ENCODE measurements around the gene APOC4.
"Not testable (repeated sequence)": the region's sequence is repeated elsewhere in the genome, so short reads cannot be mapped to it uniquely, and the experiment has no call there.

APOC4 gene, protein sequence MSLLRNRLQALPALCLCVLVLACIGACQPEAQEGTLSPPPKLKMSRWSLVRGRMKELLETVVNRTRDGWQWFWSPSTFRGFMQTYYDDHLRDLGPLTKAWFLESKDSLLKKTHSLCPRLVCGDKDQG

DNA sequence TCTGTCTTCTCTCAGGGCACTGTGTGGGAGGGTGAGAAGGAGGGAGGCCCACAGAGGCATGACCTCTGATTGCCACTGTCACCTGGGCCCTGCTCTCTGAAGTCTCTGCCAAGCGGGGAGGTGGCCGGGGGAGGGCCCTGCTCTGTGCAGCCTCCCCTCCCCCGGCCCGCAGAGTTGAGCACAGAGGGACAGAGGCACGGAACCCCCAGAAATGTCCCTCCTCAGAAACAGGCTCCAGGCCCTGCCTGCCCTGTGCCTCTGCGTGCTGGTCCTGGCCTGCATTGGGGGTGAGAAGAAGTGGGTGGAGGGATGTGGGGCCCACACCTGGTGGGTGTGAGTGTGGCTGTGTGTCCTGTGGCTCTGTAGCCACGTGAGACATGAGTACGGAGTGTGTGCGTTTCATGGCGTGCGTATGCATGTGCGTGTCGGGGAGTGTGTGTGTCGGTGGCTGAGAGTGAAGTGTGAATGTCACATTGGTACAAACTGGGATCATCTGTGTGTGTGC is at the start of gene APOC4:
APOC4 (plus strand) TSS at position 171 of the 505 bp plus-strand sequence; CDS start at position 212, 41 bp downstream.
- DNase-seq (ENCODE audit: low read depth in 3 of 3): no peak

DNA sequence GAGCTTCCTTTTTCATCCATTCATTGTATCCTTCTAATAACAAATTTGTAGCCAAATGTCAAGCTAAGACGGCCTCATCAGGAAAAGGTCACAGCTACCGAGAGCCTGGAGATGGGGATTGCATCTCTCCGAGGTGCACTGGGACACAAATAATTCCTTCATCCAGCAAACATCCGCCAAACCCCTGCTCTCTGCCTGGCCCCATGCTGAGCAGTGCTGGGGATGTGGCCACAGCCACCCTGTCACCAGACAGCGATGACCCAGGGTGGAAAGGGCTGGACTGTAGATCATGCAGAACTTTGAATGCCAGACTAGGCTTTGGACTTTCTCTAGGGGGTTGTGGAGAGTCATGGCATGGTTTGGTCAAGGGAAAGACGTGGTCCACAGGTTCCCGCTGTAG is 49.1 kb upstream of the APOC4 start:
- no peak for DNase-seq (ENCODE audit: low read depth in 3 of 3)

DNA sequence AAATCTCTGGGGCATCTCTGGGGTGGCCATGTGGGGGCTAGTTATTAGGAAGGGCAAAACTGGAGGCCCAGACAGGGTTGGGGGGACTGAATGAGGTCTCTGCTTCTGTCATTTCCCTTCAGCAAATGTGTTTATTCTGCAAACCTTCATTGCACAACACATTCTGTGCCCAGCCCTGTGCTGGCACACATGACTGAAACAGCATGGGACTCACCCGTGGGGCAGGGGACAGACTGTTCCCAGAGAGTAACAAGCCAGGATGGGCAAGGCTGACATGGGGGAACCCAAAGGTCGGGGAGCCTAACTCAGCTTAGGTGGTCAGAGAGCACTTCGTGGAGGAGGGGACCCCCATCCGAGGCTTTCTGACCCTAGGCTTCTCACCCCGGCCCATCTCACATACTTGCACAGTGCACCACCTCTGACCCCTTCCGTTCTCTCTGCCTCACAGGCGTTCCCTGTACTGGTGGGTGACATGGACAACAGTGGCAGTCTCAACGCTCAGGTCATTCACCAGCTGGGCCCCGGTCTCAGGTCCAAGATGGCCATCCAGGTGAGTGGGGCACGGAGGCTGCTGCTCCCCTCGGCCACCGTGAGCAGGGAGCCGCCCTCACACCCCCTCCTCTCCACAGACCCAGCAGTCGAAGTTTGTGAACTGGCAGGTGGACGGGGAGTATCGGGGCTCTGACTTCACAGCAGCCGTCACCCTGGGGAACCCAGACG is 48.5 kb upstream of the APOC4 start:
- DNase-seq (ENCODE audit: low read depth in 3 of 3): no peak

DNA sequence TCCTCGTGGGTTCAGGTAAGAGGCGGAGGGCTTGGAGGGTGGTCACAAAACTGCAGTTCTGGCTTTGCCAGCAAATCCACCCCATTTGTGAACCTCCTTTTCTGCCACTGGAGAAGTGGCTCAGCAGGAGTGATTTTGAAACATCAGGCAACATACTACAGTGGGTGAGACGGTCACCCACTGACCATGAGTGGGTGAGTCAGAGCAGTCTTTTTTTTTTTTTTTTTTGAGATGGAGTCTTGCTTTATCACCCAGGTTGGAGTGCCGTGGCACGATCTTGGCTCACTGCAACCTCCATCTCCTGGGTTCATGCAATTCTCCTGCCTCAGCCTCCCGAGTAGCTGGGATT is 48.0 kb upstream of the APOC4 start:
- DNase-seq (ENCODE audit: low read depth in 3 of 3): no peak

DNA sequence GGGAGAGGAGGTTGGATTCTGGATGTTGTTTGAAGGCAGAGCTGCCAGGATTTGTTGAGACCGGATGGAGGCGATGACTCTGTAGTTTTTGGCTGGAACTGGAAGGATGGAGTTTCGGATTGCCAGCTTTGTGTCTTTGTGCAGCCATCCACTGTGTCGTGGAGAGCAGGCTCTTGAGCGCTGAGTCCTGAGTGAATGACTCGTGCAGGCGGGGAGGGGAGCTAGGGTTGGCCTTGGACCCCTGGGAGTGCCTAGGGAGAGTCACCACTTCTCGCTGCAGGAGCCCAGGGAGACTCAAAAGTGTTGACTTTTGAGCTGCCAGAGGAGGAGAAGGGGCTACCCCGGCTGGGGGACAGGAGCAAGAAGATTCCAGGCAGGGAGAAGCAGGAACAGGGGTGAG is 47.1 kb upstream of the APOC4 start:
- DNase-seq (ENCODE audit: low read depth in 3 of 3): no peak

DNA sequence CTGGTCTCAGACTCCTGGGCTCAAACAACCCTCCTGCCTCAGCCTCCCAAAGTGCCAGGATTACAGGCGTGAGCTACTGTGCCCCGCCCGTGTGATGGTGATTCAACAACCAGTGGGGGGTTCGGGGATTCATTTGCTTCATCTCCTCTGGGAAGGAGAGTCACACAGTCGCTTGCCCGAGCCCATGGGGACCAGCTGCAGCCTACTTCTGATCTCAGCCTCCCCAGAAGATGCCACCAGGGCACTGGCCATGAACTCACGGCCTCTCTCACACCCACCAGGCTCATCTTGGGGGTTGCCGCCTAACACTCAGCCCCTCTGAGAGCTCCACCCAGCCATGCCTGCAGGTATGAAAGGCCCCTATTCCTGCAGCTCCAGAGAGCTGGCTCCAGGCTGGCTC is 44.2 kb upstream of the APOC4 start:
- no peak for DNase-seq (ENCODE audit: low read depth in 3 of 3)

DNA sequence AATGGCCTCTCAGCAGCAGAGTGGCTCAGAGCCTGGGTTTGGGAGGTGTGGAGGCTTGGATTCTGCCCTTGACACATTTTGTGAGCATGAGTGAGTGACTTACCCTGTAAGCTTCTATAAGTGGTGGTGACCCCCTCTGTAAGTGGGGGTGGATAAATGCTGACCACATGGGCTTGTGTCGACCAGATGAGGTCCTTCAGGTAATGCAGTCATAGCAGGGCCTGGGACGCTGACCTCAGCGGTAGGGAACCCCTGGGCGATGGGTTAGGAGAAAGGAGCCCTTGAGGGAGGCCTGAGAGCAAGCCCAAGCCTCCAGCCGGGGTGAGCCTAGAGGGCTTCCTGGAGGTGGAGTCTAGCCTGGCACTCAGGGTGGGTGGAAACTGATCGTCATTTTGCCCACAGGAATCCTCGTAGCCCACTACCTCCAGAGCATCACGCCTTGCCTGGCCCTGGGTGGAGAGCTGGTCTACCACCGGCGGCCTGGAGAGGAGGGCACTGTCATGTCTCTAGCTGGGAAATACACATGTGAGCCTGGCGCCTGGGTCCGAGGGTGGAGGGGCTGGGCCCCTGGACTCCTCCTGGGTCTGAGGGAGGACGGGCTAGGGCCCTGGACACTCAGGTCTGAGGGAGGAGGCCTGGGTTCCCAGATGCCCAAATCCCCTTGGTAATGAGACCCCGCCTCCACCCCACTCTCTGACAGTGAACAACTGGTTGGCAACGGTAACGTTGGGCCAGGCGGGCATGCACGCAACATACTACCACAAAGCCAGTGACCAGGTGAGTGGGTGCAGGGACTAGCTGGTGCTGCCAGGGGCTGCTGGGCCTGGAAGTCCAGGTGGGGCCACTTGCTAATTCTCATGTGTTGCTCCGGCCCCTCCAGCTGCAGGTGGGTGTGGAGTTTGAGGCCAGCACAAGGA is 41.5 kb upstream of the APOC4 start:
- DNase-seq (ENCODE audit: low read depth in 3 of 3): no peak

DNA sequence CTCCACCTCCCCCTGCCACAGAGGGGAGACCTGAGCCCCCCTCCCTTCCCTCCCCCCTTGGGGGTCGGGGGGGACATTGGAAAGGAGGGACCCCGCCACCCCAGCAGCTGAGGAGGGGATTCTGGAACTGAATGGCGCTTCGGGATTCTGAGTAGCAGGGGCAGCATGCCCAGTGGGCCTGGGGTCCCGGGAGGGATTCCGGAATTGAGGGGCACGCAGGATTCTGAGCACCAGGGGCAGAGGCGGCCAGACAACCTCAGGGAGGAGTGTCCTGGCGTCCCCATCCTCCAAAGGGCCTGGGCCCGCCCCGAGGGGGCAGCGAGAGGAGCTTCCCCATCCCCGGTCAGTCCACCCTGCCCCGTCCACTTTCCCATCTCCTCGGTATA is 38.8 kb upstream of the APOC4 start:
- DNase-seq (ENCODE audit: low read depth in 3 of 3): no peak

DNA sequence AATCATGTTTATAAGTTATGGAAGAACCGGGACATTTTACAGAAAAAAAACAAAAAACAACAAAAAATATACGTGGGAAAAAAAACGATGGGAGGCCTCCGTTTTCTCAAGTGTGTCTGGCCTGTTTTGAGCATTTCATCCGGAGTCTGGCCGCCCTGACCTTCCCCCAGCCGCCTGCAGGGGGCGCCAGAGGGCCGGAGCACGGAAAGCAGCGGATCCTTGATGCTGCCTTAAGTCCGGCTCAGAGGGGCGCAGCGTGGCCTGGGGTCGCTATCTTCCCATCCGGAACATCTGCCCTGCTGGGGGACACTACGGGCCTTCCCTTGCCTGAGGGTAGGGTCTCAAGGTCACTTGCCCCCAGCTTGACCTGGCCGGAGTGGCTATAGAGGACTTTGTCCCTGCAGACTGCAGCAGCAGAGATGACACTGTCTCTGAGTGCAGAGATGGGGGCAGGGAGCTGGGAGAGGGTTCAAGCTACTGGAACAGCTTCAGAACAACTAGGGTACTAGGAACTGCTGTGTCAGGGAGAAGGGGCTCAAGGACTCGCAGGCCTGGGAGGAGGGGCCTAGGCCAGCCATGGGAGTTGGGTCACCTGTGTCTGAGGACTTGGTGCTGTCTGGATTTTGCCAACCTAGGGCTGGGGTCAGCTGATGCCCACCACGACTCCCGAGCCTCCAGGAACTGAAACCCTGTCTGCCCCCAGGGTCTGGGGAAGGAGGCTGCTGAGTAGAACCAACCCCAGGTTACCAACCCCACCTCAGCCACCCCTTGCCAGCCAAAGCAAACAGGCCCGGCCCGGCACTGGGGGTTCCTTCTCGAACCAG is 38.2 kb upstream of the APOC4 start:
- DNase-seq (ENCODE audit: low read depth in 3 of 3): peak; percentile 54 to 75 (median 68)

DNA sequence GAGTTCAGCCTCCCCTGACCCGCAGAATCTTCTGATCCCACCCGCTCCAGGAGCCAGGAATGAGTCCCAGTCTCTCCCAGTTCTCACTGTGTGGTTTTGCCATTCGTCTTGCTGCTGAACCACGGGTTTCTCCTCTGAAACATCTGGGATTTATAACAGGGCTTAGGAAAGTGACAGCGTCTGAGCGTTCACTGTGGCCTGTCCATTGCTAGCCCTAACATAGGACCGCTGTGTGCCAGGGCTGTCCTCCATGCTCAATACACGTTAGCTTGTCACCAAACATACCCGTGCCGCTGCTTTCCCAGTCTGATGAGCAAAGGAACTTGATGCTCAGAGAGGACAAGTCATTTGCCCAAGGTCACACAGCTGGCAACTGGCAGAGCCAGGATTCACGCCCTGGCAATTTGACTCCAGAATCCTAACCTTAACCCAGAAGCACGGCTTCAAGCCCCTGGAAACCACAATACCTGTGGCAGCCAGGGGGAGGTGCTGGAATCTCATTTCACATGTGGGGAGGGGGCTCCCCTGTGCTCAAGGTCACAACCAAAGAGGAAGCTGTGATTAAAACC is 37.5 kb upstream of the APOC4 start:
- no peak for DNase-seq (ENCODE audit: low read depth in 3 of 3)

DNA sequence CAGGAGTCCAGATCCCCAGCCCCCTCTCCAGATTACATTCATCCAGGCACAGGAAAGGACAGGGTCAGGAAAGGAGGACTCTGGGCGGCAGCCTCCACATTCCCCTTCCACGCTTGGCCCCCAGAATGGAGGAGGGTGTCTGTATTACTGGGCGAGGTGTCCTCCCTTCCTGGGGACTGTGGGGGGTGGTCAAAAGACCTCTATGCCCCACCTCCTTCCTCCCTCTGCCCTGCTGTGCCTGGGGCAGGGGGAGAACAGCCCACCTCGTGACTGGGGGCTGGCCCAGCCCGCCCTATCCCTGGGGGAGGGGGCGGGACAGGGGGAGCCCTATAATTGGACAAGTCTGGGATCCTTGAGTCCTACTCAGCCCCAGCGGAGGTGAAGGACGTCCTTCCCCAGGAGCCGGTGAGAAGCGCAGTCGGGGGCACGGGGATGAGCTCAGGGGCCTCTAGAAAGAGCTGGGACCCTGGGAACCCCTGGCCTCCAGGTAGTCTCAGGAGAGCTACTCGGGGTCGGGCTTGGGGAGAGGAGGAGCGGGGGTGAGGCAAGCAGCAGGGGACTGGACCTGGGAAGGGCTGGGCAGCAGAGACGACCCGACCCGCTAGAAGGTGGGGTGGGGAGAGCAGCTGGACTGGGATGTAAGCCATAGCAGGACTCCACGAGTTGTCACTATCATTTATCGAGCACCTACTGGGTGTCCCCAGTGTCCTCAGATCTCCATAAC is 36.4 kb upstream of the APOC4 start, which contains the start of gene APOE:
APOE (plus strand) TSS at position 360 of the 724 bp plus-strand sequence. CDS start 829 bp downstream, outside the sequence.
- no peak for DNase-seq (ENCODE audit: low read depth in 3 of 3)

DNA sequence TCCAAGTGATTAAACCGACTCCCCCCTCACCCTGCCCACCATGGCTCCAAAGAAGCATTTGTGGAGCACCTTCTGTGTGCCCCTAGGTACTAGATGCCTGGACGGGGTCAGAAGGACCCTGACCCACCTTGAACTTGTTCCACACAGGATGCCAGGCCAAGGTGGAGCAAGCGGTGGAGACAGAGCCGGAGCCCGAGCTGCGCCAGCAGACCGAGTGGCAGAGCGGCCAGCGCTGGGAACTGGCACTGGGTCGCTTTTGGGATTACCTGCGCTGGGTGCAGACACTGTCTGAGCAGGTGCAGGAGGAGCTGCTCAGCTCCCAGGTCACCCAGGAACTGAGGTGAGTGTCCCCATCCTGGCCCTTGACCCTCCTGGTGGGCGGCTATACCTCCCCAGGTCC is 34.4 kb upstream of the APOC4 start:
- DNase-seq (ENCODE audit: low read depth in 3 of 3): no peak

DNA sequence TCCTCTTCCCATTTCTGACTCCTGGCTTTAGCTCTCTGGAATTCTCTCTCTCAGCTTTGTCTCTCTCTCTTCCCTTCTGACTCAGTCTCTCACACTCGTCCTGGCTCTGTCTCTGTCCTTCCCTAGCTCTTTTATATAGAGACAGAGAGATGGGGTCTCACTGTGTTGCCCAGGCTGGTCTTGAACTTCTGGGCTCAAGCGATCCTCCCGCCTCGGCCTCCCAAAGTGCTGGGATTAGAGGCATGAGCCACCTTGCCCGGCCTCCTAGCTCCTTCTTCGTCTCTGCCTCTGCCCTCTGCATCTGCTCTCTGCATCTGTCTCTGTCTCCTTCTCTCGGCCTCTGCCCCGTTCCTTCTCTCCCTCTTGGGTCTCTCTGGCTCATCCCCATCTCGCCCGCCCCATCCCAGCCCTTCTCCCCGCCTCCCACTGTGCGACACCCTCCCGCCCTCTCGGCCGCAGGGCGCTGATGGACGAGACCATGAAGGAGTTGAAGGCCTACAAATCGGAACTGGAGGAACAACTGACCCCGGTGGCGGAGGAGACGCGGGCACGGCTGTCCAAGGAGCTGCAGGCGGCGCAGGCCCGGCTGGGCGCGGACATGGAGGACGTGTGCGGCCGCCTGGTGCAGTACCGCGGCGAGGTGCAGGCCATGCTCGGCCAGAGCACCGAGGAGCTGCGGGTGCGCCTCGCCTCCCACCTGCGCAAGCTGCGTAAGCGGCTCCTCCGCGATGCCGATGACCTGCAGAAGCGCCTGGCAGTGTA is 33.8 kb upstream of the APOC4 start:
- no peak for DNase-seq (ENCODE audit: low read depth in 3 of 3)

DNA sequence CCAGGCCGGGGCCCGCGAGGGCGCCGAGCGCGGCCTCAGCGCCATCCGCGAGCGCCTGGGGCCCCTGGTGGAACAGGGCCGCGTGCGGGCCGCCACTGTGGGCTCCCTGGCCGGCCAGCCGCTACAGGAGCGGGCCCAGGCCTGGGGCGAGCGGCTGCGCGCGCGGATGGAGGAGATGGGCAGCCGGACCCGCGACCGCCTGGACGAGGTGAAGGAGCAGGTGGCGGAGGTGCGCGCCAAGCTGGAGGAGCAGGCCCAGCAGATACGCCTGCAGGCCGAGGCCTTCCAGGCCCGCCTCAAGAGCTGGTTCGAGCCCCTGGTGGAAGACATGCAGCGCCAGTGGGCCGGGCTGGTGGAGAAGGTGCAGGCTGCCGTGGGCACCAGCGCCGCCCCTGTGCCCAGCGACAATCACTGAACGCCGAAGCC is 33.2 kb upstream of the APOC4 start:
- DNase-seq (ENCODE audit: low read depth in 3 of 3): no peak

DNA sequence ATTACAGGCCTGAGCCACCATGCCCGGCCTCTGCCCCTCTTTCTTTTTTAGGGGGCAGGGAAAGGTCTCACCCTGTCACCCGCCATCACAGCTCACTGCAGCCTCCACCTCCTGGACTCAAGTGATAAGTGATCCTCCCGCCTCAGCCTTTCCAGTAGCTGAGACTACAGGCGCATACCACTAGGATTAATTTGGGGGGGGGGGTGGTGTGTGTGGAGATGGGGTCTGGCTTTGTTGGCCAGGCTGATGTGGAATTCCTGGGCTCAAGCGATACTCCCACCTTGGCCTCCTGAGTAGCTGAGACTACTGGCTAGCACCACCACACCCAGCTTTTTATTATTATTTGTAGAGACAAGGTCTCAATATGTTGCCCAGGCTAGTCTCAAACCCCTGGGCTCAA is 32.3 kb upstream of the APOC4 start:
- DNase-seq (ENCODE audit: low read depth in 3 of 3): no peak

DNA sequence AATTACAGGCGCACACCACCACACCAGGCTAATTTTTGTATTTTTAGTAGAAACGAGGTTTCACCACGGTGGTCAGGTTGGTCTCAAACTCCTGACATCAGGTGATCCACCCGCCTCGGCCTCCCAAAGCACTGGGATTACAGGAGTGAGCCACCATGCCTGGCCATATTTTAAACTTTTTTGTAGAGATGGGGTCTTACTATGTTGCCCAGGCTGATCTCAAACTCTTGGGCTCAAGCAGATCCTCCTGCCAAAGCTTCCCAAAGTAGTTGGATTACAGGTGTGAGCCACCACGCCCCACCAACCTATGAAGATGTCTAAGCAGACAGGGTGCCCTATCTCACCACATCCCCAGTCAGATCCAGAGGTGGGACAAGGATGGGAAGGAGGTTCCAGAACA is 30.1 kb upstream of the APOC4 start:
- DNase-seq (ENCODE audit: low read depth in 3 of 3): not testable (repeated sequence)

DNA sequence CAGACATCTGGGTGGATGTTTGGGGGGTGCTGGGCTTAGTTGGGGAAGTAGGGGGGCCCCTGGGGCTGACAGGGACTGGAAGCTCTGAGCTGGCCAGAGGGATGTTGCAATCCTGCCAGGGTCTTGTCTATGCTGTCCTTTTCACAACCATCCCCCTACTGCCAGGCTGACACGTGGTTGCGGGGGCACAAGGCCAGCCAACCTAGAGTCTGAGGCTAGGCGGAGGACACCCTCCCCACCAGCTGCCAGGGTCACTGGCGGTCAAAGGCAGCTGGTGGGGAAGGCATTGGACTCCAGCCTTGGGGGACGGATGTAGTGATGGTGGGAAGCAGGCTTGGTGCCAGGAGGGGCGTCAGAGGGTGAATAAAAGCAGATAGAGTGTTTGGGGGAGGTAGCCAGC is 29.2 kb upstream of the APOC4 start:
- DNase-seq (ENCODE audit: low read depth in 3 of 3): no peak

DNA sequence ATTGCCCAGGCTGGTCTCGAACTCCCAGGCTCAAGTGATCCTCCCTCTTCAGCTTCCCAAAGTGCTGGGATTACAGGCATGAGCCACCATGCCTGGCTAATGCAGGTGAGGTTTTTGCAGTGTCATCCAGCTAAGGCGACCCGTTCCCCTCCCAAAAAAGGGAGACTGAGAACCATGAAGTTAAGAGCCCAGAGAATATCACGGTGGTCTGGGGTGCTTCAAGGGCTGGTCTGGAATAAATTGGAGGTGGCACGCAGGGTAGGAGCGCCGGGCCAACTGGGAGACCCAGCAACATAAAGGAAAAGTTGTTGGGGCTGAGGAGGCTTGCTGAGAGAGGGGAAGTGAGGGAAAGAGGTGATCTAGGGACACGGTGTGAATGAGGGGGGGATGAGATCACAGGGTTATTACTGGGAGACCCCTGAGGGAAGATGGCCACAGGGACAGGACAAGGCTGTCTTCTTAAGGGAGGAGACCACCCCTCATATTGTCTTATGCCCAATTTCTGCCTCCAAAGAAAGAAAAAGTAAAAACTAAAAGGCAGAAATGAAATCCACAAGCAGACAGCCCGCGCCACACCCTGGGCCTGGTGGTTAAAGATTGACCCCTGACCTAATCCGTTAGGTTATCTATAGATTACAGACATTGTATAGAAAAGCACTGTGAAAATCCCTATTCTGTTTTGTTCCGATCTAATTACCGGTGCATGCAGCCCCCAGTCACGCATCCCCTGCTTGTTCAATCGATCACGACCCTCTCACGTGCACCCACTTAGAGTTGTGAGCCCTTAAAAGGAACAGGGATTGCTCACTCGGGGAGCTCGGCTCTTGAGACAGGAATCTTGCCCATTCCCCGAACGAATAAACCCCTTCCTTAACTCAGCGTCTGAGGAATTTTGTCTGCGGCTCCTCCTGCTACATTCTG is 28.3 kb upstream of the APOC4 start:
- not testable (repeated sequence) for DNase-seq (ENCODE audit: low read depth in 3 of 3)
